Measurements from ENCODE around the gene CCNY. TPM values are rescaled to one million over a fixed set of nuclear protein-coding genes. Genes with fewer than 3 reads are reported as not detected.

CCNY gene
- total and polyA plus RNA-seq, 2 of the 4 experiments (the other 2 are of a cell fraction), result 38.0 to 131 TPM

GRCh38 chr10:35359056-35359455, 22.7 kb downstream of the CCNY start:
- TF ChIP-seq ELK1 (IDR thresholded peaks at IDR 0.05; ENCODE audit: borderline replicate concordance, low read depth, low read length), result no peak
- no peak for TF ChIP-seq BHLHE40 (IDR thresholded peaks at IDR 0.05; ENCODE audit: low read depth, low read length)
- TF ChIP-seq MAFK (IDR thresholded peaks at IDR 0.05; ENCODE audit: low read depth, low read length), result no peak
- no peak for TF ChIP-seq RCOR1 (IDR thresholded peaks at IDR 0.05; ENCODE audit: insufficient replicate concordance, low read length)
- TF ChIP-seq MXI1 (IDR thresholded peaks at IDR 0.05; ENCODE audit: borderline replicate concordance, low read depth, low read length), result no peak
- no peak for TF ChIP-seq SMC3 (IDR thresholded peaks at IDR 0.05; ENCODE audit: low read depth, low read length)
- Histone ChIP-seq H3K9ac (ENCODE audit: low read depth, low read length) (no peak overlapping the region), H3K4me2 (ENCODE audit: low read depth, low read length) (no peak overlapping the region), H2AK5ac (ENCODE audit: low read depth, low read length) (no peak overlapping the region), H2BK120ac (ENCODE audit: low read depth, low read length) (no peak overlapping the region), H3K27me3 (ENCODE audit: control insufficient read depth, insufficient read depth, low read length) (no peaks in the 10 kb centered on the region), H4K5ac (ENCODE audit: low read depth, low read length) (no peak overlapping the region), H4K8ac (ENCODE audit: low read depth in 2 of 2, low read length in 2 of 2) (no peak overlapping the region), H3K9me1 (ENCODE audit: insufficient read depth, low read length) (peaks cover 14% of the 10 kb centered on the region), H3K79me1 (ENCODE audit: low read depth in 1 of 2, low read length in 2 of 2) (peaks cover 38 to 73% of the 10 kb centered on the region in 2 experiments), H4K91ac (ENCODE audit: insufficient read depth, low read depth, low read length) (no peak overlapping the region), H2BK5ac (ENCODE audit: low read depth, low read length, poor library complexity, severe bottlenecking) (no peak overlapping the region), H2AK9ac (replicated peaks; ENCODE audit: low read depth, low read length, poor library complexity) (no peak overlapping the region), H3K36me3 (ENCODE audit: control insufficient read depth, insufficient read depth, low read length) (no peaks in the 10 kb centered on the region), H3K14ac (replicated peaks; ENCODE audit: low read depth, low read length) (no peak overlapping the region), H3K4me1 (ENCODE audit: control insufficient read depth, insufficient read depth, low read length) (peaks cover 12% of the 10 kb centered on the region), H2AFZ (replicated peaks; ENCODE audit: low read length, poor library complexity) (no peak overlapping the region), H3K18ac (ENCODE audit: low read depth, low read length) (no peak overlapping the region), H4K20me1 (ENCODE audit: insufficient read depth, low read length) (peaks cover 88% of the 10 kb centered on the region), H3K4ac (ENCODE audit: low read depth, low read length) (no peak overlapping the region), H3K9me3 (ENCODE audit: control insufficient read depth, insufficient read depth, low read length) (no peaks in the 10 kb centered on the region), H3K4me3 (ENCODE audit: insufficient read depth, low read depth, low read length) (no peak overlapping the region), H3K27ac (ENCODE audit: insufficient read depth, low read length) (no peak overlapping the region), H3K23ac (ENCODE audit: low read depth, low read length) (no peak overlapping the region), H3K56ac (ENCODE audit: extremely low read depth, insufficient read depth, low read length) (no peak overlapping the region), H2BK20ac (ENCODE audit: low read depth, low read length) (no peak overlapping the region), H2BK15ac (ENCODE audit: low read depth, low read length) (no peak overlapping the region)
- dilution Hi-C loops (cut with HindIII; ENCODE audit: low sequenced_read_pairs, unreplicated experiment) (no loop called here), in situ Hi-C loops (cut with MboI; ENCODE audit: low sequenced_read_pairs) (no loop called here), intact Hi-C loops (cut with micrococcal nuclease) (no loop called here)
- BruUV-seq (replicated peaks), result no TSS peak
- ChIA-PET CTCF (no interaction called here), POLR2A (ENCODE audit: unreplicated experiment) (interaction anchor here (0.5 kb wide), 1 partner anchor 750 kb away, joined by 4 read pairs; no protein-coding TSS in a partner anchor)
- DNase-seq, result no peak
- no peak for ATAC-seq (ENCODE audit: low read depth)
- no CpG with 5 or more reads among the region's 2 CpGs for WGBS, 2 experiments (ENCODE audit: extremely low coverage in 2 of 2, insufficient read length in 1 of 2)
